ENCODE data around the gene PLA2G4B.

PLA2G4B gene

GRCh38 chr15:41890050-41890690 is 51.5 kb downstream of the PLA2G4B start:
- Histone ChIP-seq H2AFZ (ENCODE audit: low read depth, low read length) (no peak overlapping the region), H3K4me2 (ENCODE audit: low read length) (no peak overlapping the region), H3K27me3 (ENCODE audit: low read depth, low read length) (no peaks in the 10 kb centered on the region), H4K20me1 (ENCODE audit: insufficient read depth, low read length) (no peaks in the 10 kb centered on the region), H3K79me2 (ENCODE audit: low read length) (no peaks in the 10 kb centered on the region), H3K4me1 (ENCODE audit: low read length) (peaks cover 11% of the 10 kb centered on the region), H3K36me3 (replicated peaks; ENCODE audit: low read depth, low read length) (no peaks in the 10 kb centered on the region), H3K9me3 (ENCODE audit: insufficient read depth, low read length) (no peaks in the 10 kb centered on the region), H3K4me3 (ENCODE audit: low read length) (no peak overlapping the region), H3K27ac (ENCODE audit: low read length) (no peak overlapping the region), H3K9ac (ENCODE audit: low read length) (no peak overlapping the region)
- TF ChIP-seq CTCF (IDR thresholded peaks at IDR 0.05; ENCODE audit: low read depth, low read length) (no peak), EZH2phosphoT487 (IDR thresholded peaks at IDR 0.05; ENCODE audit: low read depth) (no peak)

GRCh38 chr15:41891226-41891625 is 52.6 kb downstream of the PLA2G4B start:
- Histone ChIP-seq H3K4me1 (ENCODE audit: low read length) (peaks cover 12% of the 10 kb centered on the region), H2AFZ (ENCODE audit: low read depth, low read length) (no peak overlapping the region), H4K20me1 (ENCODE audit: insufficient read depth, low read length) (no peaks in the 10 kb centered on the region), H3K36me3 (replicated peaks; ENCODE audit: low read depth, low read length) (peaks cover 4% of the 10 kb centered on the region), H3K4me3 (ENCODE audit: low read length) (no peak overlapping the region), H3K4me2 (ENCODE audit: low read length) (no peak overlapping the region), H3K79me2 (ENCODE audit: low read length) (no peaks in the 10 kb centered on the region), H3K27me3 (ENCODE audit: low read depth, low read length) (no peaks in the 10 kb centered on the region), H3K27ac (ENCODE audit: low read length) (no peak overlapping the region), H3K9me3 (ENCODE audit: insufficient read depth, low read length) (no peaks in the 10 kb centered on the region), H3K9ac (ENCODE audit: low read length) (no peak overlapping the region)
- no peak for TF ChIP-seq EZH2phosphoT487 (IDR thresholded peaks at IDR 0.05; ENCODE audit: low read depth)
- TF ChIP-seq CTCF (IDR thresholded peaks at IDR 0.05; ENCODE audit: low read depth, low read length), result no peak

- Histone ChIP-seq H3K4me2 (ENCODE audit: low read length) (no peak overlapping the region), H3K9me3 (ENCODE audit: insufficient read depth, low read length) (no peaks in the 10 kb centered on the region), H3K79me2 (ENCODE audit: low read length) (no peaks in the 10 kb centered on the region), H3K27me3 (ENCODE audit: low read depth, low read length) (no peaks in the 10 kb centered on the region), H2AFZ (ENCODE audit: low read depth, low read length) (no peak overlapping the region), H4K20me1 (ENCODE audit: insufficient read depth, low read length) (no peaks in the 10 kb centered on the region), H3K36me3 (replicated peaks; ENCODE audit: low read depth, low read length) (peaks cover 5% of the 10 kb centered on the region), H3K4me3 (ENCODE audit: low read length) (no peak overlapping the region), H3K27ac (ENCODE audit: low read length) (no peak overlapping the region), H3K4me1 (ENCODE audit: low read length) (peaks cover 12% of the 10 kb centered on the region), H3K9ac (ENCODE audit: low read length) (no peak overlapping the region)
- TF ChIP-seq CTCF (IDR thresholded peaks at IDR 0.05; ENCODE audit: low read depth, low read length), result no peak
- TF ChIP-seq EZH2phosphoT487 (IDR thresholded peaks at IDR 0.05; ENCODE audit: low read depth), result no peak
These were observed 53.3 kb downstream of the PLA2G4B start for GRCh38 chr15:41891946-41892345.

- Histone ChIP-seq H3K36me3 (replicated peaks; ENCODE audit: low read depth, low read length) (peaks cover 8% of the 10 kb centered on the region), H3K4me2 (ENCODE audit: low read length) (no peak overlapping the region), H4K20me1 (ENCODE audit: insufficient read depth, low read length) (no peaks in the 10 kb centered on the region), H3K9me3 (ENCODE audit: insufficient read depth, low read length) (no peaks in the 10 kb centered on the region), H3K27ac (ENCODE audit: low read length) (no peak overlapping the region), H3K4me3 (ENCODE audit: low read length) (no peak overlapping the region), H3K27me3 (ENCODE audit: low read depth, low read length) (no peaks in the 10 kb centered on the region), H2AFZ (ENCODE audit: low read depth, low read length) (no peak overlapping the region), H3K4me1 (ENCODE audit: low read length) (peaks cover 12% of the 10 kb centered on the region), H3K9ac (ENCODE audit: low read length) (no peak overlapping the region), H3K79me2 (ENCODE audit: low read length) (no peaks in the 10 kb centered on the region)
- TF ChIP-seq CTCF (IDR thresholded peaks at IDR 0.05; ENCODE audit: low read depth, low read length) (no peak), EZH2phosphoT487 (IDR thresholded peaks at IDR 0.05; ENCODE audit: low read depth) (no peak)
These were observed 54.2 kb downstream of the PLA2G4B start for GRCh38 chr15:41892621-41893421.
